ENCODE results near the gene SSB.
A peak's percentile ranks its signal among the peaks of the same experiment; 100 is the strongest.
"Not testable (repeated sequence)": the region's sequence is repeated elsewhere in the genome, so short reads cannot be mapped to it uniquely, and the experiment has no call there.

The SSB gene

GRCh38 chr2:169798718-169799592, at the start of gene SSB:
Gene SSB (plus strand): TSS chr2:169798871. CDS start chr2:169800961, 2,090 bp downstream.
- DNase-seq: peak; percentile 17 to 92 (median 83)

DNA sequence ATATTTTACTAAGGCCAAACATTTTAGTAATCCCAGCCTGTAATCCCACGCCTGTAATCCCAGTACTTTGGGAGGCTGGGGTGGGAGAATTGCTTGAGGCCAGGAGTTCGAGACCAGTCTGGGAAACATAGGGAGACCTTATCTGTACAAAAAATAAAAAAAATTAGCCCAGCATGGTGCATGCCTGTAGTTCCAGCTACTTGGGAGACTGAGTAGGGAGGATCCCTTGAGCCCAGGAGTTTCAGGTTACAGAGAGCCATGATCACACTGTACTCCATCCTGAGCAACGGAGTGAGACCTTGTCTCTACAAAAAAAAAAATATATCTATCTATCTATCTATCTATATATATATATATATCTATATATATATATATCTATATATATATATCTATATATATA, 45.9 kb upstream of the SSB start:
- DNase-seq: no peak

GRCh38 chr2:169755083-169755870, 43.4 kb upstream of the SSB start:
- no peak for DNase-seq

- DNase-seq: no peak
Observed at GRCh38 chr2:169756342-169756741, 42.3 kb upstream of the SSB start.

DNA sequence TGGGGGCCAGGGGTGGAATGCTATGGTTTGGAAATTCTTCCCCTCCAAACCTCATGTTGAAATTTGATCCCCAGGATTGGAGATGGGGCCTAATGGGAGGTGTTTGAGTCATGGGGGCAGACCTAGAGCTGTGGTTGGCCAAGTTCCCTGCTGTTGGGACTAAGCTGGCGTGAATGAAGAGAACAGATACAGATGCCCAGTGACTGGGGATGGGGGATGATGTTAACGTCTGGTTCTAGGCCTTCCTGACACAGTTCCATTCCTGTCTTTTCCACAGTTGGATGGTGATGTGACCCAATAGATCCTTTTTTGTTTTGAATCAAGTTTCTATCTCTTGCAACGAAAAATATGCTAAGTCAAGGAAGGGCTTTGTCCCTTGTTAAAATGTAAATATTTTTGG, 41.3 kb upstream of the SSB start:
- DNase-seq: no peak

DNA sequence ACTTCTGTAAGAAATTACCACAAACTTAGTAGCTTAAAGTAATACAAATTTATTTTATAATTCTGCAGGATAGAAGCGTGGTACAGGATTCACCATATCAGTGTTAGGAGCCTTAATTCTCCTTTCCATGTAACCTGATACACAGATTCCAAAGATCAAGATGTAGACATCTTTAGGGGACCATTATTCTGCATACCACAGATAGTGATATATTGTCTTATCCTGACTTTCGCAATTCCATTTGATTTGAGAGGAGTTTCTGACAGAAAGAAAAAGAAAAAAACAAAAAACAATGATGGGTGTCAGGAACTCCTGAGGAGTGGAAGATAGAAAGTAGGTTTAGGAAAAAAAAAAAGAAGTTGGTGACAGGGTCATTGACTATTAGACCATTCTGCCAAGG, 40.9 kb upstream of the SSB start:
- no peak for DNase-seq

DNA sequence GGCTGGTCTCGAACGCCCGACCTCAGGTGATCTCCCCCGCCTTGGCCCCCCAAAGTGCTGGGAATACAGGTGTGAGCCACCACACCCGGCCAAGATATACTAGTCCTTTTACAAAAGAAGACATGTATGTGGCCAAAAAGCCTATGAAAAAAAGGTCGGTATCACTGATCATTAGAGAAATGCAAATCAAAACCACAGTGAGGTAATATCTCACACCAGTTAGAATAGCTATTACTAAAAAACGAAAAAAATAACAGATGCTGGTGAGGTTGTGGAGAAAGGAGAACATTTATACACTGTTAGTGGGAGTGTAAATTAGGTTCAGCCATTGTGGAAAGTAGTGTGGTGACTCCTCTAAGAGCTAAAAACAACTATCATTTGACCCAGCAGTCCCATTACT, 38.7 kb upstream of the SSB start:
- DNase-seq: no peak

DNA sequence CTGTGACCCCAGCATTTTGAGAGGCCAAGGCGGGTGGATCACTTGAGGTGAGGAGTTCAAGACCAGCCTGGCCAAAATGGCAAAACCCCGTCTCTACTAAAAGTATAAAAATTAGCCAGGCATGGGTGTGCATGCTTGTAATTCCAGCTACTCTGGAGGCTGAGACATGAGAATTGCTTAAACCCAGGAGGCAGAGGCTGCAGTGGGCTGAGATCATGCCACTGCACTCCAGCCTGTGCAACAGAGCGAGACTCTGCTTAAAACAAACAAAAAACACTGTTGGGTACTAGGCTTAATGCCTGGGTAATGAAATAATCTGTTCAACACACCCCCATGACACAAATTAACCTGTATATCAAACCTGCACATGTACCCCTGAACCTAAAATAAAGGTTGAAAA, 37.9 kb upstream of the SSB start:
- not testable (repeated sequence) for DNase-seq

- DNase-seq: no peak
Observed at GRCh38 chr2:169761251-169761969, 37.3 kb upstream of the SSB start.

- DNase-seq: no peak
Observed at GRCh38 chr2:169761970-169762292, 36.7 kb upstream of the SSB start.

GRCh38 chr2:169765523-169765922, 33.1 kb upstream of the SSB start:
- no peak for DNase-seq

- DNase-seq: peak in 29 of 56 donors; percentile 2 to 74 (median 11)
Observed at GRCh38 chr2:169767243-169767888, 31.3 kb upstream of the SSB start.

GRCh38 chr2:169768262-169768995, 30.2 kb upstream of the SSB start:
- DNase-seq: peak in 2 of 56 donors; percentile 2

DNA sequence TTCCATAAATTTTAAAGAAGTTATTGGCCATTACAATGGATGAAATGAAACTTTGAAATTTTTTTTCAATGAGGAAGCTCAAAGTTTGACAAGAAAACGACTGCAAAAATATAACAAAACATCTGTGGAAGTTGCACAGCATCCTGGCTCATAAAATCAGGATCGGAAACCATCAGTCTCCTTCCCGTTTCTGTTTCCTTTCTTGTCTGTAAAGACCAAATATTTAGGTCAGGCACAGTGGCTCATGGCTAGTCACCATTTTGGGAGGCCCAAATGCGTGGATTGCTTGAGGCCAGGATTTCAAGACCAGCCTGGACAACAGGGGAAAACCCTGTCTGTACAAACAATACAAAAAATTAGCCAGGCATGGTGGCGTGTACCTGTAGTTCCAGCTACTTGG, 27.6 kb upstream of the SSB start:
- no peak for DNase-seq

DNA sequence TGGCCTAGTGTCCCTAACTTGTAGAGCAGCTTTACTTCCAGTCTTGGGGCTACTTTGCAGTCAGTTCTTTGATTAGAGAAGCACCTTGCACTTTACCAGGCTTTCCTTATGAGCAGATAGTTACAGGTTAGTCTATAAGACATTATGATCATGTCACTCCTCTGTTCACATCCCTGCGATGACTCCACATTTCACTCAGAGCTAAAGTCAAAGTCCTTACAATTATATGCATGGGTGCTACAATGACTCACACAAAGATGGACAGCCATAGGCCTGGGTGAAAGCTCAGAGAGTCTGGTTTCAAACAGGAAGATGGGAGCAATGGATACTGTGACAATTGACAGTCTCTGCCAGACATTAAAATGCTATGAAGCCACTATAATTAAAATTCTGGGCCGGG, 27.1 kb upstream of the SSB start:
- no peak for DNase-seq

DNA sequence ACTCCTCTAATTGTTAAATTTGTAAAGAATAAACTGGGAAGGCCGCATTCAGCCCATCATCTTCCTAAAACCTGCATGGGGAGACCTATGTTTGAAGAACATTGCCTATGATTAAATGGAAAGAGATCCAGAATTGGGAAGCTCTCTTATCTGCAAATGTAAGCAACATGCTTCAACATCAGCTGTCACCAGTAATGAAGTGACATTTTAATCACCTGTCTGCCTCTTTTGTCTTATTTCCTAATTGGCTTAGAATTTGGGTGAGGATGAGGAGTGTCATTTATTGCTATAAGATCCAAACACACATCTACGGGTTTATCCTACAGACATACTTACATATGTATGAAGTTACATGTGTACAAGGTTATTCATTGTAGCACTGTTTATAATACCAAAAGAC, 26.0 kb upstream of the SSB start:
- no peak for DNase-seq

DNA sequence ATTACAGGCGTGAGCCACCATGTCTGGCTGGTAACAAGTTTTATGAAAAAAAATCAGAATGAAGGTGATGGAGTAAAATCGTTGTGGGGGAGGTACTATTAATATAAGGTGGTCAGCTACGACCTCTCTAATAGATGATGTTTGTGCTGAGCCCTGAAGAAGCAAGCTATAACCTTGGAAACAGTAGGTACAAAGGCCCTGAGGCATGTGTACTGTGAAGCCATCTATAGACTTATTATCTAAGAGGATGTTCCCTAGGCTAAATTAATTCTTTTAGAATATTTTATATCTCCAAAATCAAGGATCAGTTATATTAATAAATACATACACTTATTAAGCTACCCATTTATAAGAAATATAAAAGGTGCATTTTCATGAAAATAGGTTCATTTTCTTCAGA, 23.3 kb upstream of the SSB start:
- no peak for DNase-seq

- no peak for DNase-seq
Observed at GRCh38 chr2:169775765-169776164, 22.9 kb upstream of the SSB start.

GRCh38 chr2:169776252-169776761, 22.4 kb upstream of the SSB start:
- no peak for DNase-seq

- DNase-seq: no peak
Observed at GRCh38 chr2:169778446-169778845, 20.2 kb upstream of the SSB start.
